RWPE1 (cell line): ENCODE results near the gene SYNGAP1.
A peak's percentile ranks its signal among the peaks of the same experiment; 100 is the strongest.

Experiments used
- CTCF ChIA-PET: fragments of 350-600 bp; sonication (Branson Sonifier 250); formaldehyde crosslinking; extraction: SDS; loops from one replicate; lab custom pipeline; 2021; lab: Yijun Ruan, JAX
- POLR2A ChIA-PET: fragments of 400-600 bp; formaldehyde crosslinking; extraction: SDS; loops from one replicate; lab custom pipeline; 2020; ENCODE audit warnings: antibody characterized with exemption; ENCODE audit not compliant: low non-redundant PET; lab: Yijun Ruan, JAX
- DNase-seq: peaks from one replicate; pipeline ENCODE4 v3.0.0; 2012; ENCODE audit warnings: low spot score
- H3K27ac ChIP-seq: fragments of 450-650 bp; 2 replicates; pipeline ENCODE4 v1.5.1; 2017
- TF ChIP-seq, protein P1 (sequence below): fragments of 450-650 bp; conservative IDR thresholded peaks from 2 replicates; pipeline ENCODE4 v1.5.1; 2017; ENCODE audit warnings: low read depth, mild to moderate bottlenecking

The SYNGAP1 gene

DNA sequence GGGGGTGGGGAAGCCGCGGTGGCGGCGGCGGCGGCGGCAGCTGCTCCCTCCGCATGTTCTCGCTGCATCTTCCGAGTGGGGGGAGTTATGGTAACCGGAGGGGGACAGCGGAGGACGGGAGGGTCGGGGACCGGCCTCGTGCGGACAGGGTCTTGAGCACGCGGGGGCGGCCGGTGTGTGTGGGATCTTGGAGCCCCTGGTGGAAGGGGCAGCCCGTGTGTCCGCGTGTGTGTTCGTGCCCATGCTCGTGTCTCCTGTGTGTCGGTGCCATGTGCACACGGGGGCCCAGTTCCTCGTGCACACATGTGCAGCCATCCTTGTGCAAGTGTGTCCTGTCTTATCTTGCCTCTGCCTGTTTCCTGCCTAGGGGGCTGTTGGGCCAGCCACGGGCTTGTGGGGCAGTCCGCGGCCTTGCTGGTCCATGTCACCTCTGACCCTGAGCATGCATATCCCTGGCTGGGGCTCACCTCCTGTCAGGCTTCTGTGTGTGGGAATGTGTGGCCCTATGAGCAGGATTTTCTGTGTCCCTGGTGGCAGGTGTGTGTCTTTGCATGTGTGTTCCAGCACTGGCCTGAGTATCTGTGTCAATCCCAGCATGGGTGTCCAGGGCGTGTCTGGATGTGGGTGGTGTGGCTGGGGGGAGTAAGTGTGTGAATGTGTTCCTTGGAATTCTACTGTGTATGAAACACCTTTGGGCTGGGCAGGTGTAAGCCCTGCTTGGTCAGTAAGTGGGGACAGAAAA, 8.5 kb downstream of the SYNGAP1 start:
- CTCF ChIA-PET = interaction anchor here (0.6 kb wide), 1 partner anchor 21 kb away, joined by 3 read pairs; no protein-coding TSS in a partner anchor
- H3K27ac ChIP-seq = peak overlapping the region; percentile 99
- DNase-seq = peak; percentile 79
- POLR2A ChIA-PET = no interaction called here
- TF ChIP-seq, protein P1, sequence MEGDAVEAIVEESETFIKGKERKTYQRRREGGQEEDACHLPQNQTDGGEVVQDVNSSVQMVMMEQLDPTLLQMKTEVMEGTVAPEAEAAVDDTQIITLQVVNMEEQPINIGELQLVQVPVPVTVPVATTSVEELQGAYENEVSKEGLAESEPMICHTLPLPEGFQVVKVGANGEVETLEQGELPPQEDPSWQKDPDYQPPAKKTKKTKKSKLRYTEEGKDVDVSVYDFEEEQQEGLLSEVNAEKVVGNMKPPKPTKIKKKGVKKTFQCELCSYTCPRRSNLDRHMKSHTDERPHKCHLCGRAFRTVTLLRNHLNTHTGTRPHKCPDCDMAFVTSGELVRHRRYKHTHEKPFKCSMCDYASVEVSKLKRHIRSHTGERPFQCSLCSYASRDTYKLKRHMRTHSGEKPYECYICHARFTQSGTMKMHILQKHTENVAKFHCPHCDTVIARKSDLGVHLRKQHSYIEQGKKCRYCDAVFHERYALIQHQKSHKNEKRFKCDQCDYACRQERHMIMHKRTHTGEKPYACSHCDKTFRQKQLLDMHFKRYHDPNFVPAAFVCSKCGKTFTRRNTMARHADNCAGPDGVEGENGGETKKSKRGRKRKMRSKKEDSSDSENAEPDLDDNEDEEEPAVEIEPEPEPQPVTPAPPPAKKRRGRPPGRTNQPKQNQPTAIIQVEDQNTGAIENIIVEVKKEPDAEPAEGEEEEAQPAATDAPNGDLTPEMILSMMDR = peak; percentile 25; the same call in 1 of the 2 replicates

DNA sequence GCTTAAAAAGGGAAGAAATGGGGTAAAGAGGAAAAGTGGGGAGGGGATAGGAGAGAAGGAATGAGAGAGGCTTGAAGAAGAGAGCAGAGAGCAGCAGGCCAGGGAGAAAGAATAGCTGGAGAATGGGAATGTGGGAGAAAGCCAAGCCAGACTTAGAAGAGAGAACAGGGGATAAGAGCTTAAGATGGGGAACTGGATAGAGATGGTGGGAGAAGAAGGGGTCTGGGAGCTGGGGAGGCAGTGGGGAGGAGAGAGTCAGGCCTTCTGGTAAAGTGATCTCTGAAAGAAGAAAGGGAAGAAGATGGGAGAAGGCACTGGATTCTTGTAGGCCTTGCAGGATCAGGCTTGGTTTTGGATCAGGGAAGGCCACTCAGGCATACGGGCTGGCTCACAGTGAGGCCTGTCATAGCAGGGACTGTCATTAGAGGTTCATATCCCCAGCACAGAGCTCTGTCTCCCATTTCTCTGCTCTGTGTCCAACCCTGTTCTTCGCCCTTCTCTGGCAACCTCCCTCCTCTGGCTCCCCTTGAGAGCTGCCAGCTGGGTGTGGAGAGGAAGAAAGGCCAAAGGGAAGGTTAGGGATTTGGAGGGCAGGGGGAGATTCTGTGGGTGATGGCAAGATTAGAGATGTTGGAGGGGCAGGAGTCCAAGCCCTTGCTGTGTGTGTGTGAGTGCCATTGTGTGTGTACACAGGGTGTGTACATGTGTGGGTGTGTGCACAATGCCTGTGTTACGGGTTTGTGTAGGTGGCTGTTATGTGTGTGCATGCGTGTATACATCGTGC, 9.3 kb downstream of the SYNGAP1 start:
- CTCF ChIA-PET = interaction anchor here (0.6 kb wide), 1 partner anchor 22 kb away, joined by 3 read pairs; no protein-coding TSS in a partner anchor
- POLR2A ChIA-PET = no interaction called here
- H3K27ac ChIP-seq = peak overlapping the region; percentile 99
- DNase-seq = no peak
- TF ChIP-seq, protein P1 = no peak

DNA sequence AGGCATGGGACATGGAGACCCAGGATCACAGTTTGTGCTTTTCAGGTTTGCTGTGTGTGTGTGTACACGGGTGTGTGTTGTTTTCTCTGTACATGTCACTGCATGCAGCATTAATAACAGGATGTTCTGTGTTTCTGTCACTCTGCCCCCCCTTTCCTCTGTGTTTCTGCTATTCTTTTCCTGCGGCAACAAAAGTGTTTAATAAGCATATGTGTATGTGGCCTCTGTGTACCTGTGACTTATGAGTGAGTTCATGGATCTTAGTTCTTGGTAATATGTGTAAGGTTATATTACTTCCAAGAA, 9.8 kb downstream of the SYNGAP1 start:
- POLR2A ChIA-PET = no interaction called here
- H3K27ac ChIP-seq = peak overlapping the region; percentile 99
- TF ChIP-seq, protein P1 = no peak
- CTCF ChIA-PET = no interaction called here
- DNase-seq = no peak

DNA sequence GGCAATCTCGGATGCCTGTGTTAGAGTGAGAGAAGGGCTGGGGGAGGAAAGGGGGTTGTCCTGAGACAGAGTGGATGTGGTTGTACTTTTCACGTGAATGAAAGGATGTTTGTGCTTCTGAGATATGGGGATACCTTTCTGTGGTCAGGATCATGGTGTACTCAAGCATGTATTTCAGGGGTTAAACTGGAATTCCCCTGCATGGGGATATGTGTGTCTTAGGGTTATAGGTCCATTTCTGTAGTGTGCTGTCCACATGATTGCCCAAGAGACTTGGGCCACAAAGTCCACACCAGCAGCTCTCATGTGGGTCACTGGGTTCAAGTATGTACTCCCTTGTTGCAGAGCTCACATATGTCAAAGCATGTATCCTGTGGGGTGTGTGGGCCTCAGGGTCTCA, 10.5 kb downstream of the SYNGAP1 start:
- POLR2A ChIA-PET = no interaction called here
- CTCF ChIA-PET = no interaction called here
- no peak for DNase-seq
- TF ChIP-seq, protein P1 = no peak
- H3K27ac ChIP-seq = peak overlapping the region; percentile 46; the same call in 1 of the 2 replicates

DNA sequence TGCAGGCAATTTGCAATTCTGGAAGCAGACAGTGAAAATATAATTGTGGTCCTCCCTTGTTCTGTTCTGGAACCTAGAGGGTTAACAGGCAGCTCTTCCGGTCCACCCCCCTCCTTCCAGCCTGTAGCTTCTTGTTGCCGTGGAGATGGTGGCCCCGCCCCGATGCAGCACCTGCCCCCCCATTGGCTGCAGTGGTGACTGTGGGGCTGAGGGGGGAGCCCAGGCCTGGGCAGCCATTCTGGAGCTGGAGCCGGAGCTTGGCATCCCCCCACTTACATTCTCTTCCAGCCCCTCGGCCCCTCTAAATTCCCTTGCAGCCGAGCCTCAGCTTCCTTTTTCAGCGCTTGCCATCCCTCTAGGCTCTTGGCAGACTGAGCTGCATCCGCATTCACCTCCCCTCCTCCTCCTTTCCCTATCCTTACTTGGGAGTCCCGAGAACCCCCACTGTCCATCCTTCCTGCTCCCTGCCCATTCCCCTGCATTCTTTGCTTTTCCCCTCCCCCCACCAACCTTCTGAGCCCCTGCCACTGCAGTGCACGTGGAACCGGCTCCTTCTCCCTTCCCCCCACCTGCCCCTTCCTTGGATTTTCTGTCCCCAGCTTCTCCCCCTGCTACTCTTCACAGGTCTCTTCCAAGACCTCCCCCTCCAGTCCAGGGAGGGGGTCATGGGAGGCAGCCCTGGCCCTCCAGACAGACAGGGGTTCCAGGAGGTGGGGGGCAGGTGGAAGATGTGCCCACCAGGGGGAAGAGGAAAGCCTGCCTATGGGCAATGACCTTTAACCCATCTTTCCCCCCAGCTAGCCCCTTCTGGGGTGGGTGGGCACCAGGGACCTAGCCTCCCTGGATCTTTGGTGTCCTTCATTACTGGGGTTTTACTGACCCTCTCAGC, 11.4 kb downstream of the SYNGAP1 start:
- POLR2A ChIA-PET = interaction anchor here (0.6 kb wide), 1 partner anchor 24 kb away, joined by 5 read pairs; no protein-coding TSS in a partner anchor
- TF ChIP-seq, protein P1 = no peak
- H3K27ac ChIP-seq = peak overlapping the region; percentile 46
- peak; percentile 73 for DNase-seq
- CTCF ChIA-PET = interaction anchor here (0.6 to 0.8 kb wide), 2 partner anchors 140 to 146 kb away, joined by 4 to 6 read pairs; no protein-coding TSS in a partner anchor
